Gastrocnemius medialis (tissue), 4 donors: ENCODE measurements around the gene AMMECR1. TPM values are rescaled to one million over a fixed set of nuclear protein-coding genes. Genes with fewer than 3 reads are reported as not detected.
A peak's percentile ranks its signal among the peaks of the same experiment; 100 is the strongest.
"Not testable (repeated sequence)": the region's sequence is repeated elsewhere in the genome, so short reads cannot be mapped to it uniquely, and the experiment has no call there.

Experiments used
- ATAC-seq, 2 donors: fragments of 150-250 bp; one replicate each; pipeline ENCODE4 v1.9.1; 2016
- DNase-seq, 2 donors: peaks; one replicate each; pipeline ENCODE4 v3.0.0-alpha.2; 2019
- H3K27ac ChIP-seq, 4 donors: fragments of 200-600 bp; sonication (generic); 1 replicate in 1 of 4; 2 replicates in 3 of 4; pipeline ENCODE4 v1.5.1; 2016 to 2018; ENCODE audit warnings: mild to moderate bottlenecking in 2 of 4, moderate library complexity in 1 of 4
- H3K27me3 ChIP-seq, 3 donors: fragments of 200-600 bp; sonication (generic) in 2 of 3; 1 replicate in 1 of 3; 2 replicates in 2 of 3; pipeline versions ENCODE4 v1.5.1 to v1.6.0; 2016 to 2019; ENCODE audit warnings: mild to moderate bottlenecking in 1 of 3, moderate library complexity in 1 of 3
- H3K36me3 ChIP-seq, 2 donors: fragments of 200-600 bp; sonication (generic) in 1 of 2; one replicate each; pipeline ENCODE4 v1.5.1; 2017 to 2018
- H3K4me1 ChIP-seq, 2 donors: fragments of 200-600 bp; sonication (generic) in 1 of 2; one replicate each; pipeline ENCODE4 v1.5.1; 2016 to 2017; ENCODE audit warnings: mild to moderate bottlenecking in 2 of 2
- H3K4me3 ChIP-seq, 4 donors: fragments of 200-600 bp; sonication (generic) in 3 of 4; 1 replicate in 1 of 4; 2 replicates in 3 of 4; pipeline ENCODE4 v1.5.1; 2016 to 2019; ENCODE audit warnings: mild to moderate bottlenecking in 2 of 4
- H3K9me3 ChIP-seq, 3 donors: fragments of 200-600 bp; sonication (generic) in 2 of 3; 1 replicate in 1 of 3; 2 replicates in 2 of 3; pipeline ENCODE4 v1.5.1; 2016 to 2019
- POLR2A ChIP-seq, 2 donors: fragments of 450-650 bp; IDR thresholded peaks; one replicate each; pipeline ENCODE4 v1.6.1; 2017; ENCODE audit warnings: antibody characterized with exemption in 2 of 2, mild to moderate bottlenecking in 2 of 2, moderate library complexity in 2 of 2
- in situ Hi-C, 4 donors: fragments of 200-750 bp; cut with MboI; loops; one replicate each; pipeline versions ENCODE4 v1.15.0 to v1.8.0; 2017; ENCODE audit warnings: low sequenced_read_pairs in 4 of 4
- intact Hi-C: fragments of 100-400 bp; cut with DNase I; formaldehyde crosslinking; loops from one replicate; pipeline ENCODE4 v1.15.1; 2023; ENCODE audit warnings: low total_unique reads
- total RNA-seq, 4 donors: library from RNA; depleted of rRNA; stranded (reverse); fragments of >200 nt; gene quantifications; one replicate each; pipeline versions ENCODE4 v1.1.0 to v1.2.3, GENCODE V29; 2016
- TF ChIP-seq, protein P1 (sequence below), 5 experiments: fragments of 450-650 bp in 3 of 5; fragments of 200-600 bp in 2 of 5; sonication (generic) in 2 of 5; IDR thresholded peaks in 4 of 5; conservative IDR thresholded peaks in 1 of 5; 1 replicate in 4 of 5; 2 replicates in 1 of 5; pipeline ENCODE4 v1.5.1; 2016 to 2019; ENCODE audit warnings: antibody characterized with exemption in 5 of 5, mild to moderate bottlenecking in 3 of 5, moderate library complexity in 3 of 5

AMMECR1 gene
- total RNA-seq, 4 donors from 2014 or later, result 1.2 to 2.6 (median 1.9) TPM

- Histone ChIP-seq H3K4me3 (no peak overlapping the region), H3K27ac (peak overlapping the region in 1 of 4 donors; percentile 12), H3K36me3 (no peaks in the 10 kb centered on the region), H3K4me1 (peaks cover 3 to 14% of the 10 kb centered on the region in 2 donors), H3K9me3 (no peaks in the 10 kb centered on the region), H3K27me3 (no peaks in the 10 kb centered on the region)
- ATAC-seq, result no peak
- in situ Hi-C loops, result loop anchor here in 3 of 4 donors (5.0 to 25.0 kb wide), 4 partner anchors 249 to 443 kb away; no protein-coding TSS in a partner anchor
- intact Hi-C loops, result no loop called here
- DNase-seq, result no peak
- TF ChIP-seq, protein P1, sequence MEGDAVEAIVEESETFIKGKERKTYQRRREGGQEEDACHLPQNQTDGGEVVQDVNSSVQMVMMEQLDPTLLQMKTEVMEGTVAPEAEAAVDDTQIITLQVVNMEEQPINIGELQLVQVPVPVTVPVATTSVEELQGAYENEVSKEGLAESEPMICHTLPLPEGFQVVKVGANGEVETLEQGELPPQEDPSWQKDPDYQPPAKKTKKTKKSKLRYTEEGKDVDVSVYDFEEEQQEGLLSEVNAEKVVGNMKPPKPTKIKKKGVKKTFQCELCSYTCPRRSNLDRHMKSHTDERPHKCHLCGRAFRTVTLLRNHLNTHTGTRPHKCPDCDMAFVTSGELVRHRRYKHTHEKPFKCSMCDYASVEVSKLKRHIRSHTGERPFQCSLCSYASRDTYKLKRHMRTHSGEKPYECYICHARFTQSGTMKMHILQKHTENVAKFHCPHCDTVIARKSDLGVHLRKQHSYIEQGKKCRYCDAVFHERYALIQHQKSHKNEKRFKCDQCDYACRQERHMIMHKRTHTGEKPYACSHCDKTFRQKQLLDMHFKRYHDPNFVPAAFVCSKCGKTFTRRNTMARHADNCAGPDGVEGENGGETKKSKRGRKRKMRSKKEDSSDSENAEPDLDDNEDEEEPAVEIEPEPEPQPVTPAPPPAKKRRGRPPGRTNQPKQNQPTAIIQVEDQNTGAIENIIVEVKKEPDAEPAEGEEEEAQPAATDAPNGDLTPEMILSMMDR (IDR thresholded peaks at IDR 0.05 in 4 of 5, conservative IDR thresholded peaks at IDR 0.05 in 1 of 5), result no peak
- no peak for TF ChIP-seq POLR2A (IDR thresholded peaks at IDR 0.05)
Observed at GRCh38 chrX:110155759-110156158, 162.1 kb downstream of the AMMECR1 start.

- H3K9me3 ChIP-seq, intact Hi-C loops, H3K4me3 ChIP-seq, H3K27me3 ChIP-seq, H3K36me3 ChIP-seq: not testable (repeated sequence)
- in situ Hi-C loops, result loop anchor here in 2 of 4 donors (10.0 to 25.0 kb wide), 2 partner anchors 250 to 442 kb away; no protein-coding TSS in a partner anchor
- Histone ChIP-seq H3K4me1 (peaks cover under 1 to 12% of the 10 kb centered on the region in 2 donors), H3K27ac (peak overlapping the region in 2 of 4 donors; percentile 23 to 31)
- ATAC-seq (peak in 1 of 2 donors; percentile 55), DNase-seq (peak in 1 of 2 donors; percentile 38)
Observed at GRCh38 chrX:110154328-110154727, 163.6 kb downstream of the AMMECR1 start.

- Histone ChIP-seq H3K4me3 (no peak overlapping the region), H3K27ac (peak overlapping the region in 2 of 4 donors; percentile 23 to 31), H3K9me3 (no peaks in the 10 kb centered on the region), H3K4me1 (peaks cover 0 to 12% of the 10 kb centered on the region in 2 donors), H3K27me3 (no peaks in the 10 kb centered on the region), H3K36me3 (no peaks in the 10 kb centered on the region)
- in situ Hi-C loops, result loop anchor here in 2 of 4 donors (10.0 to 25.0 kb wide), 2 partner anchors 251 to 442 kb away; no protein-coding TSS in a partner anchor
- TF ChIP-seq POLR2A (IDR thresholded peaks at IDR 0.05), result no peak
- TF ChIP-seq, protein P1 (IDR thresholded peaks at IDR 0.05 in 4 of 5, conservative IDR thresholded peaks at IDR 0.05 in 1 of 5), result no peak
- intact Hi-C loops, result no loop called here
- no peak for DNase-seq
- ATAC-seq, result no peak
Observed at GRCh38 chrX:110153896-110154295, 164.0 kb downstream of the AMMECR1 start.

DNA sequence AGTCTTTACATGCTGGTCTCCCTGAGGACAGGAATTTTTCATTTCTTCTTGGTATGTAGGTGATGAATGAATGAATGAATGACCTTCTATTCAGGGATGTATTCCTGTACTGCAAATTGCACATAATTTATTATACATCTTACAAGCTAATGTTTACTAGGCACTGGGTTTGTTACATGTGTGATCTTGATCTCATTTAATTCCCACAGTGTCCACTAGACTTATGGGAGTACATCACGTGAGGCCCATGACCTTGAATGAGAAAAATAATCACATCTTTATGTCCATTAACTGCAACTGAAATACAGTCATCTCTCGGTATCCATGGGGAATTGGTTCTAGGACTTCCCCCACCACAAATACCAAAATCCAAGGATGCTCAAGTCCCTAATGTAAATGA, 164.6 kb downstream of the AMMECR1 start:
- peaks cover 0 to 12% of the 10 kb centered on the region in 2 donors for H3K4me1 ChIP-seq
- no peak overlapping the region for H3K4me3 ChIP-seq
- no peaks in the 10 kb centered on the region for H3K36me3 ChIP-seq
- in situ Hi-C loops, result loop anchor here in 2 of 4 donors (10.0 to 25.0 kb wide), 2 partner anchors 252 to 441 kb away; no protein-coding TSS in a partner anchor
- H3K27me3 ChIP-seq, result no peaks in the 10 kb centered on the region
- H3K27ac ChIP-seq, result no peak overlapping the region
- intact Hi-C loops, result no loop called here
- H3K9me3 ChIP-seq, result no peaks in the 10 kb centered on the region
- DNase-seq (no peak), ATAC-seq (no peak)
- TF ChIP-seq POLR2A (IDR thresholded peaks at IDR 0.05), result no peak
- TF ChIP-seq, protein P1 (IDR thresholded peaks at IDR 0.05 in 4 of 5, conservative IDR thresholded peaks at IDR 0.05 in 1 of 5), result no peak

DNA sequence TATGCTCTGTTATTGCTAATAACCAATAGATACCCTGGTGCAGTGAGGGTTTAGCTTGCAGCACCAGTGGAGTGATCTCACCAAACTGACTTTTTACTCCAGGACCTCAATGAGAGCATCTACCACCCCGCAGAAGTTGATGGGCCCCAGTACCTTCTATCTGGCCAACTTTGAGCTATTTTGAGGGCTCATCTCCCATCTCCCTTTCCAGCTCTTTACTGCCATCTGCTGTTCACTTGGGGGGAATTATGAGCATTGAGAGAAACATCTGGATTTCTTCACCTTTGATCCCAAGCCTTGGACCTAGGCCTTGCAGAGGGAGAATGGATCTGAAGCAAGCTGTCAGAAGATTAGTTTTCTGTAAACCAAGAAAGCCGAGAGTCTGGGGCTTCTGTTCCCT, 171.4 kb downstream of the AMMECR1 start:
- H3K27me3 ChIP-seq, result no peaks in the 10 kb centered on the region
- H3K27ac ChIP-seq, result peak overlapping the region; percentile 40 to 77 (median 74)
- peaks cover 25 to 36% of the 10 kb centered on the region in 2 donors for H3K4me1 ChIP-seq
- ATAC-seq (peak; percentile 60 to 68), DNase-seq (no peak)
- no peaks in the 10 kb centered on the region for H3K36me3 ChIP-seq
- in situ Hi-C loops (loop anchor here (5.0 to 25.0 kb wide), 3 partner anchors 234 to 242 kb away; no protein-coding TSS in a partner anchor), intact Hi-C loops (loop anchor here (2.0 to 10.0 kb wide), 3 partner anchors 144 to 412 kb away; partner anchors contain the start of genes ACSL4 and TMEM164)
- H3K4me3 ChIP-seq, result no peak overlapping the region
- TF ChIP-seq, protein P1 (IDR thresholded peaks at IDR 0.05 in 4 of 5, conservative IDR thresholded peaks at IDR 0.05 in 1 of 5), result peak in 4 of 5 experiments; percentile 60 to 68 (median 66)
- no peak for TF ChIP-seq POLR2A (IDR thresholded peaks at IDR 0.05)
- H3K9me3 ChIP-seq, result no peaks in the 10 kb centered on the region
